Heart left ventricle (tissue), 16 donors: ENCODE results near the gene HS3ST5. TPM values are rescaled to one million over a fixed set of nuclear protein-coding genes. Genes with fewer than 3 reads are reported as not detected.
"Not testable (repeated sequence)": the region's sequence is repeated elsewhere in the genome, so short reads cannot be mapped to it uniquely, and the experiment has no call there.

Experiments used
- ATAC-seq, 4 donors: fragments of 200-7000 bp; cut with Tn5 transposase; one replicate each; pipeline ENCODE4 v1.9.1; 2020 to 2022; ENCODE audit warnings: moderate library complexity in 4 of 4, mild to moderate bottlenecking in 3 of 4, moderate number of reproducible peaks in 1 of 4
- DNase-seq, 5 donors: peaks; one replicate each; pipeline ENCODE4 v3.0.0-alpha.2; 2020
- H3K27ac ChIP-seq, 12 donors: fragments of 200-600 bp; sonication (generic) in 4 of 12; one replicate each; pipeline versions ENCODE4 v1.5.0 to v1.8.0; 2016 to 2022; ENCODE audit warnings: mild to moderate bottlenecking in 2 of 12
- H3K27me3 ChIP-seq, 9 donors: fragments of 200-600 bp; sonication (generic) in 2 of 9; one replicate each; pipeline versions ENCODE4 v1.5.1 to v1.8.0; 2016 to 2022; ENCODE audit warnings: mild to moderate bottlenecking in 3 of 9
- H3K36me3 ChIP-seq, 9 donors: fragments of 200-600 bp; sonication (generic) in 2 of 9; one replicate each; pipeline versions ENCODE4 v1.5.0 to v1.8.0; 2018 to 2022; ENCODE audit warnings: mild to moderate bottlenecking in 2 of 9
- H3K4me1 ChIP-seq, 12 donors: fragments of 200-600 bp; sonication (generic) in 4 of 12; one replicate each; pipeline versions ENCODE4 v1.5.0 to v1.8.0; 2016 to 2022; ENCODE audit warnings: mild to moderate bottlenecking in 3 of 12
- H3K4me3 ChIP-seq, 12 donors: fragments of 200-600 bp; sonication (generic) in 4 of 12; one replicate each; pipeline versions ENCODE4 v1.5.0 to v1.8.0; 2017 to 2022; ENCODE audit warnings: mild to moderate bottlenecking in 9 of 12, moderate library complexity in 4 of 12
- H3K9me3 ChIP-seq, 12 donors: fragments of 200-600 bp; sonication (generic) in 4 of 12; one replicate each; pipeline versions ENCODE4 v1.5.0 to v1.8.0; 2016 to 2022; ENCODE audit warnings: mild to moderate bottlenecking in 1 of 12
- CTCF ChIP-seq, 12 donors: fragments of 200-600 bp; sonication (generic) in 4 of 12; IDR thresholded peaks; one replicate each; pipeline versions ENCODE4 v1.5.0 to v1.8.0; 2018 to 2022; ENCODE audit warnings: antibody characterized with exemption in 12 of 12, mild to moderate bottlenecking in 5 of 12
- POLR2A ChIP-seq, 2 donors: fragments of 450-650 bp; IDR thresholded peaks; one replicate each; pipeline ENCODE4 v1.6.1; 2017; ENCODE audit warnings: antibody characterized with exemption in 2 of 2, mild to moderate bottlenecking in 2 of 2, moderate library complexity in 2 of 2
- WGBS, 4 donors: extraction: QIAGEN DNeasy Blood & Tissue Kit in 2 of 4; methylation state at CpG; one replicate each; pipeline versions ENCODE4 v1.1.5 to v1.1.7; 2013 to 2018; 5-methylcytosine and 5-hydroxymethylcytosine counted together
- intact Hi-C, 10 donors: fragments of 100-400 bp; cut with DNase I; formaldehyde crosslinking; loops; one replicate each; pipeline versions ENCODE4 v1.11.1 to v1.14.2; 2022
- polyA plus RNA-seq, 2 donors: library from polyadenylated mRNA; stranded (reverse); fragments of 200-250 nt; gene quantifications; one replicate each; pipeline ENCODE4 v1.2.3, GENCODE V29; 2013
- total RNA-seq, 9 donors: library from RNA; depleted of rRNA in 2 of 9; stranded (reverse); fragments of >200 nt in 2 of 9; fragmentation: NEBNext Ultra II Directional in 3 of 9; extraction: Animal tissue kit (Norgen Biotek cat#: 25700) in 3 of 9; gene quantifications; one replicate each; pipeline versions ENCODE4 v1.1.0 to v1.2.4, GENCODE V29; 2016 to 2023
- donor health status: ischemic (EF 13 %, LVEDD 7.1; RV severe dilation, severe dysfunction).
- donor health status: healthy with polysubstance abuse.
- donor health status: DM: no; HTN: yes; CAD: no.
- donor health status: DM: no; HTN: no; CAD: no.
- donor health status: ischemic (EF 25% LVEDD 6.9; RV normal size, moderate dysfunction).
- donor health status: ischemic (EF 25% LVEDD 5.7; RV mildly dilated, moderate dysfunction).
- donor health status: healthy.
- donor health status: DM: yes; HTN: yes; CAD: no.
- donor health status: ischemic (EF 35%, LVEDD 5.7; RV mildly dilated, moderate dysfunction).
- donor health status: nonischemic (EF 11% LVEDD 7.7; RV severe dilation, severe dysfunction).
- donor health status: DM: yes; HTN: yes; CAD: no.
- donor health status: PGD.
- donor health status: ischemic (EF 29% LVEDD 5.4; RV normal size, mild dysfunction).
- donor health status: nonischemic (EF 23%, LVEDD 6.1; RV moderate dilation, normal function).

The HS3ST5 gene
- total and polyA plus RNA-seq, 11 donors: not detected

- TF ChIP-seq POLR2A (IDR thresholded peaks at IDR 0.05) (no peak), CTCF (IDR thresholded peaks at IDR 0.05) (no peak)
- H3K4me1 ChIP-seq: no peaks in the 10 kb centered on the region
- intact Hi-C loops: no loop called here
- DNase-seq (no peak), ATAC-seq (no peak)
- no peak overlapping the region for H3K4me3 ChIP-seq
- H3K9me3 ChIP-seq: no peaks in the 10 kb centered on the region
- no peaks in the 10 kb centered on the region for H3K36me3 ChIP-seq
- WGBS, 4 donors: 83 to 87% (median 84%) methylated on average over 3 of the region's 3 CpGs
- H3K27me3 ChIP-seq: peaks cover 0 to 3% (median 0%) of the 10 kb centered on the region in 9 donors
- no peak overlapping the region for H3K27ac ChIP-seq
Measured at GRCh38 chr6:114319749-114320148, 23.1 kb downstream of the HS3ST5 start.

GRCh38 chr6:114315831-114316595, 26.8 kb downstream of the HS3ST5 start:
- Histone ChIP-seq H3K27ac (no peak overlapping the region), H3K4me3 (no peak overlapping the region), H3K27me3 (no peaks in the 10 kb centered on the region), H3K9me3 (no peaks in the 10 kb centered on the region), H3K36me3 (no peaks in the 10 kb centered on the region), H3K4me1 (no peaks in the 10 kb centered on the region)
- WGBS, 4 donors: 83 to 89% (median 87%) methylated on average over 5 of the region's 5 CpGs
- DNase-seq (no peak), ATAC-seq (no peak)
- intact Hi-C loops: no loop called here
- TF ChIP-seq CTCF (IDR thresholded peaks at IDR 0.05) (no peak), POLR2A (IDR thresholded peaks at IDR 0.05) (no peak)

- H3K4me1 ChIP-seq, H3K36me3 ChIP-seq, ATAC-seq, DNase-seq, H3K4me3 ChIP-seq, intact Hi-C loops, H3K9me3 ChIP-seq, H3K27ac ChIP-seq, H3K27me3 ChIP-seq: not testable (repeated sequence)
- 94 to 97% (median 96%) methylated on average over 6 of the region's 6 CpGs for WGBS, 4 donors
Measured at GRCh38 chr6:114313816-114314215, 29.0 kb downstream of the HS3ST5 start.

GRCh38 chr6:114312931-114313330, 29.9 kb downstream of the HS3ST5 start:
- 77 to 89% (median 88%) methylated on average over 4 of the region's 4 CpGs for WGBS, 4 donors
- no peak overlapping the region for H3K4me3 ChIP-seq
- H3K9me3 ChIP-seq: no peaks in the 10 kb centered on the region

More at GRCh38 chr6:114312931-114313330, 29.9 kb downstream of the HS3ST5 start:
- Histone ChIP-seq H3K27me3 (no peaks in the 10 kb centered on the region), H3K4me1 (no peaks in the 10 kb centered on the region), H3K27ac (no peak overlapping the region), H3K36me3 (no peaks in the 10 kb centered on the region)
- DNase-seq (no peak), ATAC-seq (no peak)
- intact Hi-C loops: no loop called here
- TF ChIP-seq CTCF (IDR thresholded peaks at IDR 0.05) (no peak), POLR2A (IDR thresholded peaks at IDR 0.05) (no peak)
